ENCODE results near the gene LMTK3. TPM values are rescaled to one million over a fixed set of nuclear protein-coding genes. Genes with fewer than 3 reads are reported as not detected.

Gene LMTK3
- total RNA-seq, 1 experiment from 2014 or later = 15.9 TPM

- no peak for TF ChIP-seq PRRX2 (CRISPR knock-in tag; IDR thresholded peaks at IDR 0.05)
Measured at GRCh38 chr19:48480558-48481500, 30.8 kb downstream of the LMTK3 start (continued).

DNA sequence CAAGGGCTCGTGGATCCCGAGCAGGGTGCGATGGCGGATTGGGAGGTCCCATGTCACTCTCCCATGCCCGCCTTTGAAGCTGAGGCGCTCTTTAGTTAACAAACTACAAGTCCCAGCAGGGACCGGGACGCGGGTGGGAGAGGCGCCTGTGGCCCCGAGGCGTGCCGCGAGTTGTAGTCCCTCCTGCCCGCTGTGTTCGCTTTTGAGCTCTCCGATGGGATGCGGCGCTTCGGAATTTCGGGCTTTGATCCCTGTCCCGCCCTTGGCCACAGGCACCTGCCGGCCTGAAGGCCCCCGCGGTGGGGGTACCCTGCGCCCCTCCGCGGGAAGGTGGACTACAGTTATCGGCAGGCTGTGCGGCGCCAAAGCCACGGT, 31.5 kb downstream of the LMTK3 start:
- TF ChIP-seq, protein P1, sequence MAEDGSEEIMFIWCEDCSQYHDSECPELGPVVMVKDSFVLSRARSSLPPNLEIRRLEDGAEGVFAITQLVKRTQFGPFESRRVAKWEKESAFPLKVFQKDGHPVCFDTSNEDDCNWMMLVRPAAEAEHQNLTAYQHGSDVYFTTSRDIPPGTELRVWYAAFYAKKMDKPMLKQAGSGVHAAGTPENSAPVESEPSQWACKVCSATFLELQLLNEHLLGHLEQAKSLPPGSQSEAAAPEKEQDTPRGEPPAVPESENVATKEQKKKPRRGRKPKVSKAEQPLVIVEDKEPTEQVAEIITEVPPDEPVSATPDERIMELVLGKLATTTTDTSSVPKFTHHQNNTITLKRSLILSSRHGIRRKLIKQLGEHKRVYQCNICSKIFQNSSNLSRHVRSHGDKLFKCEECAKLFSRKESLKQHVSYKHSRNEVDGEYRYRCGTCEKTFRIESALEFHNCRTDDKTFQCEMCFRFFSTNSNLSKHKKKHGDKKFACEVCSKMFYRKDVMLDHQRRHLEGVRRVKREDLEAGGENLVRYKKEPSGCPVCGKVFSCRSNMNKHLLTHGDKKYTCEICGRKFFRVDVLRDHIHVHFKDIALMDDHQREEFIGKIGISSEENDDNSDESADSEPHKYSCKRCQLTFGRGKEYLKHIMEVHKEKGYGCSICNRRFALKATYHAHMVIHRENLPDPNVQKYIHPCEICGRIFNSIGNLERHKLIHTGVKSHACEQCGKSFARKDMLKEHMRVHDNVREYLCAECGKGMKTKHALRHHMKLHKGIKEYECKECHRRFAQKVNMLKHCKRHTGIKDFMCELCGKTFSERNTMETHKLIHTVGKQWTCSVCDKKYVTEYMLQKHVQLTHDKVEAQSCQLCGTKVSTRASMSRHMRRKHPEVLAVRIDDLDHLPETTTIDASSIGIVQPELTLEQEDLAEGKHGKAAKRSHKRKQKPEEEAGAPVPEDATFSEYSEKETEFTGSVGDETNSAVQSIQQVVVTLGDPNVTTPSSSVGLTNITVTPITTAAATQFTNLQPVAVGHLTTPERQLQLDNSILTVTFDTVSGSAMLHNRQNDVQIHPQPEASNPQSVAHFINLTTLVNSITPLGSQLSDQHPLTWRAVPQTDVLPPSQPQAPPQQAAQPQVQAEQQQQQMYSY (CRISPR knock-in tag; IDR thresholded peaks at IDR 0.05) = no peak
- TF ChIP-seq, protein P2, sequence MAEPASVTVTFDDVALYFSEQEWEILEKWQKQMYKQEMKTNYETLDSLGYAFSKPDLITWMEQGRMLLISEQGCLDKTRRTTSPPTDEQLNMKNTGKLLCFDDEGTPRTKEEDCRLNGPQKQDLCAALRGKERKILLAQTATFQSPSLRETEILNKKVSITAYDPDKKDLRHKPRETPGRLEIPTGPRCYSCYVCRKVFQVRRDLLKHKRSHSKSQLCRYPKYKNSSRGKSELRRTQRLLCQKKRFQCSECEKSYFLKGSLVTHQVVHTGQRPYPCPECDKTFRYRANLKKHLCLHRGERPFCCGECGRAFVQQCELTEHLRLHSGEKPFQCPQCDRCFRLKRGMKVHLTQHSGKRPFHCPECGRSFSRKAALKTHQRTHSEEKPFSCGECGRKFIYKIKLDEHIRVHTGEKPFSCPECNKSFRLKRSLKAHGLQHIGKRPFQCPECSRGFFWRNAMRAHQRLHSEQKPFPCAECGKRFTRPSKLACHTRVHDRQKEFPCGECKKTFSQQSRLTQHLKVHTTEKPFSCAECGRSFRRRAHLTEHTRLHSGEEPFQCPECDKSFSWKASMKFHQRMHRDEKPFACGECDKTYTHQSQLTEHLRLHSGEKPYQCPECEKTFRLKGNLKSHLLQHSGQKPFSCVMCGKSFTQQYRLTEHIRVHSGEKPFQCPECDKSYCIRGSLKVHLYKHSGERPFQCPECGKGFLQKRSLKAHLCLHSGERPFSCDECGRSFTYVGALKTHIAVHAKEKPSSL (CRISPR knock-in tag; conservative IDR thresholded peaks at IDR 0.05) = no peak
- TF ChIP-seq ZNF423 (CRISPR knock-in tag; IDR thresholded peaks at IDR 0.05) = no peak
- no peak for TF ChIP-seq OVOL2 (CRISPR knock-in tag; IDR thresholded peaks at IDR 0.05; ENCODE audit: borderline replicate concordance)
- TF ChIP-seq E2F4 (CRISPR knock-in tag; IDR thresholded peaks at IDR 0.05; ENCODE audit: borderline replicate concordance, low read depth) = no peak
- TF ChIP-seq NR1H2 (CRISPR knock-in tag; IDR thresholded peaks at IDR 0.05) = no peak
- TF ChIP-seq ZNF232 (CRISPR knock-in tag; IDR thresholded peaks at IDR 0.05) = no peak
- no peak for TF ChIP-seq TP53 (CRISPR knock-in tag; IDR thresholded peaks at IDR 0.05)
- peaks cover 7% of the 10 kb centered on the region; the same call in 1 of the 2 replicates for H3K27me3 Mint-ChIP-seq (ENCODE audit: low read depth)
- ATAC-seq (peak; percentile 19), DNase-seq (ENCODE audit: low spot score) (peak; percentile 73)
- peak overlapping the region; percentile 81 for H3K4me3 Mint-ChIP-seq
- no peak overlapping the region for H3K27ac Mint-ChIP-seq
- H3K4me1 Mint-ChIP-seq = peaks cover 23% of the 10 kb centered on the region
- H3K36me3 Mint-ChIP-seq = peaks cover 12% of the 10 kb centered on the region
- ChIA-PET POLR2A (interaction anchor here (0.5 to 1.3 kb wide), 3 partner anchors 10 to 206 kb away, joined by 3 to 4 read pairs (median 3); no protein-coding TSS in a partner anchor), CTCF (interaction anchor here (0.6 to 2.4 kb wide), 6 partner anchors 10 to 129 kb away, joined by 3 to 11 read pairs (median 8); partner anchors contain the start of gene KDELR1)
- no peaks in the 10 kb centered on the region for H3K9me3 Mint-ChIP-seq

- Mint-ChIP-seq H3K4me3 (peak overlapping the region; percentile 81), H3K4me1 (peaks cover 23% of the 10 kb centered on the region), H3K27ac (peak overlapping the region; percentile 90; the same call in 1 of the 2 replicates), H3K27me3 (ENCODE audit: low read depth) (peaks cover 7% of the 10 kb centered on the region; the same call in 1 of the 2 replicates), H3K9me3 (no peaks in the 10 kb centered on the region), H3K36me3 (peaks cover 16% of the 10 kb centered on the region)
- no peak for TF ChIP-seq FOXP1 (CRISPR knock-in tag; IDR thresholded peaks at IDR 0.05; ENCODE audit: borderline replicate concordance)
- TF ChIP-seq, protein P1 (CRISPR knock-in tag; IDR thresholded peaks at IDR 0.05) = no peak
- TF ChIP-seq, protein P3, sequence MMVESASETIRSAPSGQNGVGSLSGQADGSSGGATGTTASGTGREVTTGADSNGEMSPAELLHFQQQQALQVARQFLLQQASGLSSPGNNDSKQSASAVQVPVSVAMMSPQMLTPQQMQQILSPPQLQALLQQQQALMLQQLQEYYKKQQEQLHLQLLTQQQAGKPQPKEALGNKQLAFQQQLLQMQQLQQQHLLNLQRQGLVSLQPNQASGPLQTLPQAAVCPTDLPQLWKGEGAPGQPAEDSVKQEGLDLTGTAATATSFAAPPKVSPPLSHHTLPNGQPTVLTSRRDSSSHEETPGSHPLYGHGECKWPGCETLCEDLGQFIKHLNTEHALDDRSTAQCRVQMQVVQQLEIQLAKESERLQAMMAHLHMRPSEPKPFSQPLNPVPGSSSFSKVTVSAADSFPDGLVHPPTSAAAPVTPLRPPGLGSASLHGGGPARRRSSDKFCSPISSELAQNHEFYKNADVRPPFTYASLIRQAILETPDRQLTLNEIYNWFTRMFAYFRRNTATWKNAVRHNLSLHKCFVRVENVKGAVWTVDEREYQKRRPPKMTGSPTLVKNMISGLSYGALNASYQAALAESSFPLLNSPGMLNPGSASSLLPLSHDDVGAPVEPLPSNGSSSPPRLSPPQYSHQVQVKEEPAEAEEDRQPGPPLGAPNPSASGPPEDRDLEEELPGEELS (CRISPR knock-in tag; IDR thresholded peaks at IDR 0.05) = no peak
- no peak for TF ChIP-seq GRHL2 (CRISPR knock-in tag; IDR thresholded peaks at IDR 0.05; ENCODE audit: insufficient replicate concordance, severe bottlenecking)
- no peak for TF ChIP-seq SMAD3 (CRISPR knock-in tag; IDR thresholded peaks at IDR 0.05; ENCODE audit: borderline replicate concordance)
- no peak for TF ChIP-seq FOXJ3 (CRISPR knock-in tag; IDR thresholded peaks at IDR 0.05; ENCODE audit: borderline replicate concordance)
- POLR2A ChIA-PET = interaction anchor here (1.1 to 1.3 kb wide), 2 partner anchors 10 to 18 kb away, joined by 3 to 4 read pairs; no protein-coding TSS in a partner anchor
- no peak for DNase-seq (ENCODE audit: low spot score)
- CTCF ChIA-PET = interaction anchor here (1.1 to 1.8 kb wide), 3 partner anchors 10 to 129 kb away, joined by 6 to 11 read pairs (median 9); no protein-coding TSS in a partner anchor
- no peak for ATAC-seq
Measured at GRCh38 chr19:48479686-48480085, 31.9 kb downstream of the LMTK3 start.

Data from WTC11 (cell line).